Spleen (tissue), 11 donors: ENCODE results near the gene ACOXL. TPM values are rescaled to one million over a fixed set of nuclear protein-coding genes. Genes with fewer than 3 reads are reported as not detected.

Experiments
- DNase-seq: peaks from one replicate; pipeline ENCODE4 v3.0.0-alpha.2; 2020
- H3K27ac ChIP-seq, 8 donors: fragments of 200-600 bp; sonication (generic) in 7 of 8; 1 replicate in 4 of 8; 2 replicates in 4 of 8; pipeline versions ENCODE4 v1.5.0 to v1.8.0; 2016 to 2021; ENCODE audit warnings: inconsistent platforms in 4 of 8, mild to moderate bottlenecking in 4 of 8, moderate library complexity in 1 of 8
- H3K27me3 ChIP-seq, 7 donors: fragments of 200-600 bp; sonication (generic) in 6 of 7; replicated peaks in 1 of 7; 1 replicate in 4 of 7; 2 replicates in 3 of 7; pipeline versions ENCODE4 v1.5.0 to v1.8.0; 2016 to 2021; ENCODE audit warnings: inconsistent platforms in 3 of 7, mild to moderate bottlenecking in 1 of 7
- H3K36me3 ChIP-seq, 6 donors: fragments of 200-600 bp; sonication (generic) in 5 of 6; 1 replicate in 4 of 6; 2 replicates in 2 of 6; pipeline versions ENCODE4 v1.5.0 to v1.8.0; 2016 to 2021; ENCODE audit warnings: inconsistent platforms in 2 of 6
- H3K4me1 ChIP-seq, 6 donors: fragments of 200-600 bp; sonication (generic) in 5 of 6; 1 replicate in 3 of 6; 2 replicates in 3 of 6; pipeline versions ENCODE4 v1.5.0 to v1.8.0; 2016 to 2021; ENCODE audit warnings: inconsistent platforms in 3 of 6
- H3K4me3 ChIP-seq, 8 donors: fragments of 200-600 bp; sonication (generic) in 7 of 8; 1 replicate in 4 of 8; 2 replicates in 4 of 8; pipeline versions ENCODE4 v1.5.0 to v1.8.0; 2016 to 2021; ENCODE audit warnings: inconsistent platforms in 4 of 8, mild to moderate bottlenecking in 4 of 8, moderate library complexity in 2 of 8
- H3K9me3 ChIP-seq, 8 donors: fragments of 200-600 bp; sonication (generic) in 7 of 8; 1 replicate in 4 of 8; 2 replicates in 4 of 8; pipeline versions ENCODE4 v1.5.0 to v1.8.0; 2016 to 2021; ENCODE audit warnings: inconsistent platforms in 4 of 8
- CTCF ChIP-seq, 11 experiments: fragments of 200-600 bp in 7 of 11; fragments of 450-650 bp in 4 of 11; sonication (generic) in 4 of 11; IDR thresholded peaks in 8 of 11; conservative IDR thresholded peaks in 3 of 11; 1 replicate in 7 of 11; 2 replicates in 4 of 11; pipeline versions ENCODE4 v1.4.0 to v1.8.0; 2016 to 2021; ENCODE audit warnings: antibody characterized with exemption in 11 of 11, inconsistent platforms in 4 of 11, mild to moderate bottlenecking in 1 of 11
- POLR2A ChIP-seq, 3 donors: fragments of 450-650 bp; IDR thresholded peaks; one replicate each; pipeline ENCODE4 v1.5.1; 2017; ENCODE audit warnings: antibody characterized with exemption in 3 of 3, mild to moderate bottlenecking in 1 of 3
- POLR2AphosphoS5 ChIP-seq, 3 donors: sonication (generic); formaldehyde crosslinking; IDR thresholded peaks; one replicate each; pipeline ENCODE4 v1.5.1; 2017; ENCODE audit warnings: antibody characterized with exemption in 3 of 3
- WGBS, 5 donors: extraction: QIAGEN DNeasy Blood & Tissue Kit in 3 of 5; methylation state at CpG; one replicate each; pipeline versions ENCODE4 v1.1.5 to v1.1.7; 2013 to 2018; 5-methylcytosine and 5-hydroxymethylcytosine counted together
- intact Hi-C: fragments of 100-400 bp; cut with DNase I; formaldehyde crosslinking; loops from one replicate; pipeline ENCODE4 v1.15.0; 2023; ENCODE audit warnings: low total_unique reads
- polyA plus RNA-seq, 3 donors: library from polyadenylated mRNA; stranded (reverse); fragments of 200-250 nt; gene quantifications; one replicate each; pipeline ENCODE4 v1.2.1, GENCODE V29; 2013
- total RNA-seq, 7 donors: library from RNA; depleted of rRNA in 3 of 7; stranded (reverse); fragments of >200 nt in 3 of 7; fragmentation: NEBNext Ultra II Directional in 4 of 7; extraction: Animal tissue kit (Norgen Biotek cat#: 25700) in 4 of 7; gene quantifications; one replicate each; pipeline versions ENCODE4 v1.1.0 to v1.2.1, GENCODE V29; 2016 to 2021
- donor health status: healthy with polysubstance abuse.
- donor health status: DM: no; HTN: no; CAD: no; lungs with moderate emphysema.
- donor health status: DM: no; HTN: no; CAD: no.
- donor health status: Bipolar disorder and iron deficiency.
- donor health status: healthy.
- donor health status: DM: no; HTN: no; CAD: no.
- donor health status: DM: yes; HTN: yes; CAD: no.

Gene ACOXL
- total and polyA plus RNA-seq, 10 donors = 0.04 to 1.0 (median 0.66) TPM

GRCh38 chr2:110905217-110905616 is 172.8 kb downstream of the ACOXL start:
- intact Hi-C loops = no loop called here
- no peak for TF ChIP-seq POLR2A (IDR thresholded peaks at IDR 0.05)
- no peak for TF ChIP-seq CTCF (IDR thresholded peaks at IDR 0.05 in 8 of 11, conservative IDR thresholded peaks at IDR 0.05 in 3 of 11)
- TF ChIP-seq POLR2AphosphoS5 (IDR thresholded peaks at IDR 0.05) = no peak
- H3K4me1 ChIP-seq = no peaks in the 10 kb centered on the region

DNA sequence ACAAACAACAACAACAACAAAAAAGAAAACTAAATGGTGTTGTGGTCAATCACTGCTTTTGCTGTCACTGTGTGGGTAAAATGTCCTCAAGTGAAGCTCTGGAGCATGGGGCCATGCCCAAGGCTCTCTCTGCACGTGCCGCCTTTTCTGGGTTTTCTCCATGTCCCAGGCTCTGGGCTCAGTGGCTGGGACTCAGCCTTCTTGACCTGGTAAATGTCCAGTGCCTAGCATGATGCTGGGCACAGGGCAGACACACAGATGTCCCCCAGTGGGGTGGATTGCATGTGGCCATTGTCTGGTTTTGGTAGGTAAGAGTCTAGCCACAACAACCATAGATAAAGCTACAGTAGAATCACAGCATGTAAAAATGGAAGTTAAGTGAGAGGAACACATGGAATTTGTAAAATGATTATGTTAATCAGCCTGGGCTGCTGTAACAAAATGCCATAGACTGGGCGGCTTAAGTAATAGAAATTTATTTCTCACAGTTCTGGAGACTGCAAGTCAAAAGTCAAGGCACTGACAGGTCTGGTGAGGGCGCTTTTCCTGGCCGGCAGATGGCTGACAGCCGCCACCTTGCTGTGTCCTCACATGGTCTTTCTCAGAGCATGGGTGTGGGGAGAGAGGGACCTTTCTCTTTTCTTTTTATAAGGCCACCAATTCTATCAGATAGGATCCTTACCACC is 174.4 kb downstream of the ACOXL start:
- WGBS, 5 donors = 84 to 98% (median 93%) methylated on average over 6 of the region's 6 CpGs
- no peak for TF ChIP-seq CTCF (IDR thresholded peaks at IDR 0.05 in 8 of 11, conservative IDR thresholded peaks at IDR 0.05 in 3 of 11)
- no peak for TF ChIP-seq POLR2A (IDR thresholded peaks at IDR 0.05)
- TF ChIP-seq POLR2AphosphoS5 (IDR thresholded peaks at IDR 0.05) = no peak
- no peak overlapping the region for H3K27ac ChIP-seq
- intact Hi-C loops = no loop called here
- no peak for DNase-seq
- H3K27me3 ChIP-seq = no peaks in the 10 kb centered on the region
- H3K4me1 ChIP-seq = no peaks in the 10 kb centered on the region
- H3K36me3 ChIP-seq = no peaks in the 10 kb centered on the region
- H3K9me3 ChIP-seq = peaks cover 6 to 14% (median 11%) of the 10 kb centered on the region in 8 donors
- no peak overlapping the region for H3K4me3 ChIP-seq

More at GRCh38 chr2:110905217-110905616, 172.8 kb downstream of the ACOXL start:
- Histone ChIP-seq H3K36me3 (no peaks in the 10 kb centered on the region), H3K9me3 (no peaks in the 10 kb centered on the region), H3K4me3 (no peak overlapping the region), H3K27ac (no peak overlapping the region), H3K27me3 (no peaks in the 10 kb centered on the region)
- no peak for DNase-seq
- WGBS, 5 donors = 91 to 97% (median 92%) methylated on average over 3 of the region's 3 CpGs

DNA sequence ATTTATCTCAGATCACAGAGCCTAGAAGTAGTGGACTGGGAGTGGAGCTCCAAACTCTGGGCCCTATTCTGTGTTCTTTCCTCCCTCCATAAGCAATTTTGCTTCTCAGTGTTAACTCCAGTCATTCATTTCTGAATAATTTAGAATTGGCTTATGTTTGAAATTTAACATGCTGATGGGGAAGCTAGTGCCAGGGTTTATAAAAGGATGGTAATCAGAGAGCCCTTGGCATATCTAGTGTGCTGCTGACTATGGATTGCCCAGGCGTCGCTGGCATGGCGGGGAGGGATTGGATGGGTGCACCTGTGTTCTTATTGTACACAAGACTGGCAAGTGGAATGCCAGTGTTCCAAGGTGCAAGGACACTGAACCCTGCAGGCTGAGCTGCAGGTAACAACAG is 177.1 kb downstream of the ACOXL start:
- intact Hi-C loops = no loop called here
- TF ChIP-seq CTCF (IDR thresholded peaks at IDR 0.05 in 8 of 11, conservative IDR thresholded peaks at IDR 0.05 in 3 of 11) (no peak), POLR2A (IDR thresholded peaks at IDR 0.05) (no peak), POLR2AphosphoS5 (IDR thresholded peaks at IDR 0.05) (no peak)
- Histone ChIP-seq H3K27ac (no peak overlapping the region), H3K4me1 (no peaks in the 10 kb centered on the region), H3K36me3 (no peaks in the 10 kb centered on the region), H3K9me3 (peaks cover 6 to 32% (median 18%) of the 10 kb centered on the region in 8 donors), H3K27me3 (no peaks in the 10 kb centered on the region), H3K4me3 (no peak overlapping the region)
- WGBS, 5 donors = 93 to 100% (median 96%) methylated on average over 3 of the region's 3 CpGs
- no peak for DNase-seq

DNA sequence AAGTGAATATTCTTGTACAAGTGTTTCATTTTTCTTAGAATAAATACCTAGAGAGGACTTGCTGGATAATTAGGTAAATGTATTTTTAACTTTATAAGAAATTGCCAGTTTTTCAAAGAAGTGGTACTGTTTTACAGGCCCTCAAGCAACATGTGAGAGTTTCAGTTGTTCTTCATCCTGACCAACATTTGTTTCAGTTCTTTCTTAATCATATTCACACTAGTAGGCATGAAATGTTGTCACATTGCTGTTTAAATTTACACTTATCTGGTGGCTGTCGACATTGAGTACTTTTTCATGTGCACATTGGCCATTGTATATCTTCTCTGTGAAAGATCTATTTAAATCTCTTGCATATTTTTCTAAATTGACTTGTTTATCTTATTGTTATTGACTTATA is 178.1 kb downstream of the ACOXL start:
- no peak for TF ChIP-seq CTCF (IDR thresholded peaks at IDR 0.05 in 8 of 11, conservative IDR thresholded peaks at IDR 0.05 in 3 of 11)
- TF ChIP-seq POLR2A (IDR thresholded peaks at IDR 0.05) = no peak
- H3K9me3 ChIP-seq = peaks cover 6 to 32% (median 18%) of the 10 kb centered on the region in 8 donors
- H3K4me1 ChIP-seq = no peaks in the 10 kb centered on the region
- DNase-seq = no peak
- no peaks in the 10 kb centered on the region for H3K36me3 ChIP-seq
- no peaks in the 10 kb centered on the region for H3K27me3 ChIP-seq
- no peak overlapping the region for H3K4me3 ChIP-seq
- H3K27ac ChIP-seq = no peak overlapping the region
- WGBS, 5 donors = 53 to 71% (median 60%) methylated on average over 1 of the region's 1 CpG
- intact Hi-C loops = no loop called here
